HG03558 (cell line): ENCODE results near the gene RAD51B.
"Not testable (repeated sequence)": the region's sequence is repeated elsewhere in the genome, so short reads cannot be mapped to it uniquely, and the experiment has no call there.

Experiments used
- ATAC-seq: cut with Tn5 transposase; IDR thresholded peaks from one replicate; pipeline ENCODE4 v1.9.1; 2021; ENCODE audit warnings: moderate number of reproducible peaks; ENCODE audit not compliant: unreplicated experiment; ENCODE audit errors: extremely low read depth

Gene RAD51B

GRCh38 chr14:68219407-68219806, 399.8 kb downstream of the RAD51B start:
- no peak for ATAC-seq

GRCh38 chr14:68221046-68221445, 401.5 kb downstream of the RAD51B start:
- ATAC-seq, result not testable (repeated sequence)

- ATAC-seq, result no peak
These were observed 402.6 kb downstream of the RAD51B start for GRCh38 chr14:68222154-68222553.

- ATAC-seq, result no peak
These were observed 403.1 kb downstream of the RAD51B start for GRCh38 chr14:68222726-68223125.

GRCh38 chr14:68223631-68224030, 404.1 kb downstream of the RAD51B start:
- no peak for ATAC-seq

- no peak for ATAC-seq
These were observed 405.7 kb downstream of the RAD51B start for GRCh38 chr14:68225321-68225720.

- ATAC-seq, result no peak
These were observed 406.9 kb downstream of the RAD51B start for GRCh38 chr14:68226523-68226922.

GRCh38 chr14:68228656-68229055, 409.1 kb downstream of the RAD51B start:
- ATAC-seq, result no peak

GRCh38 chr14:68229423-68230100, 410.0 kb downstream of the RAD51B start:
- ATAC-seq, result no peak

GRCh38 chr14:68230202-68230949, 410.8 kb downstream of the RAD51B start:
- no peak for ATAC-seq

- no peak for ATAC-seq
These were observed 411.6 kb downstream of the RAD51B start for GRCh38 chr14:68230950-68231717.

GRCh38 chr14:68231898-68232297, 412.3 kb downstream of the RAD51B start:
- no peak for ATAC-seq

- ATAC-seq, result peak; percentile 79
These were observed 412.9 kb downstream of the RAD51B start for GRCh38 chr14:68232300-68233055.

GRCh38 chr14:68233101-68233784, 413.7 kb downstream of the RAD51B start:
- no peak for ATAC-seq

- ATAC-seq, result no peak
These were observed 414.7 kb downstream of the RAD51B start for GRCh38 chr14:68234101-68234905.

- ATAC-seq, result no peak
These were observed 415.4 kb downstream of the RAD51B start for GRCh38 chr14:68235011-68235410.

GRCh38 chr14:68236582-68237458, 417.2 kb downstream of the RAD51B start:
- ATAC-seq, result no peak

GRCh38 chr14:68238551-68238950, 419.0 kb downstream of the RAD51B start:
- ATAC-seq, result no peak
